OCI-LY1 (cell line): Measurements from ENCODE around the gene AGPAT3.

Source experiments
- H2AFZ ChIP-seq: fragments of 200-600 bp; sonication (generic), shearing (Covaris generic); 2 replicates; pipeline ENCODE4 v1.6.0; 2014; ENCODE audit warnings: antibody characterized with exemption, mild to moderate bottlenecking, low read length
- H3F3A ChIP-seq: fragments of 200-600 bp; sonication (generic), shearing (Covaris generic); 2 replicates; pipeline ENCODE4 v1.6.0; 2014; ENCODE audit warnings: mild to moderate bottlenecking, antibody characterized with exemption, low read length, moderate library complexity; ENCODE audit not compliant: insufficient read depth
- H3K27ac ChIP-seq: fragments of 200-600 bp; sonication (generic); 2 replicates; pipeline ENCODE4 v1.5.1; 2014; ENCODE audit warnings: low read length, mixed run types, mild to moderate bottlenecking, low read depth; ENCODE audit not compliant: poor library complexity, severe bottlenecking
- H3K27me3 ChIP-seq: fragments of 200-600 bp; sonication (generic); 2 replicates; pipeline ENCODE4 v1.6.0; 2014; ENCODE audit warnings: antibody characterized with exemption, mild to moderate bottlenecking, low read length, moderate library complexity; ENCODE audit not compliant: insufficient read depth
- H3K36me3 ChIP-seq: fragments of 200-600 bp; sonication (generic); 2 replicates; pipeline ENCODE4 v1.6.1; 2014; ENCODE audit warnings: mild to moderate bottlenecking, antibody characterized with exemption, low read length, moderate library complexity, mixed read lengths; ENCODE audit not compliant: insufficient read depth
- H3K4me1 ChIP-seq: fragments of 200-600 bp; sonication (generic); 2 replicates; pipeline ENCODE4 v1.5.1; 2014; ENCODE audit warnings: mild to moderate bottlenecking, low read length, moderate library complexity; ENCODE audit not compliant: insufficient read depth, severe bottlenecking
- H3K4me2 ChIP-seq: fragments of 200-600 bp; sonication (generic), shearing (Covaris generic); 2 replicates; pipeline ENCODE4 v1.6.1; 2014; ENCODE audit warnings: low read length
- H3K4me3 ChIP-seq: fragments of 200-600 bp; sonication (generic); 2 replicates; pipeline ENCODE4 v1.5.1; 2014; ENCODE audit warnings: low read length, low read depth, mild to moderate bottlenecking, mixed read lengths; ENCODE audit not compliant: poor library complexity, severe bottlenecking
- H3K79me2 ChIP-seq: fragments of 200-600 bp; shearing (Covaris generic); 2 replicates; pipeline ENCODE4 v1.6.1; 2016; ENCODE audit warnings: mixed run types, low read length, mixed read lengths; ENCODE audit not compliant: insufficient read depth
- H3K9ac ChIP-seq: fragments of 200-600 bp; sonication (generic), shearing (Covaris generic); 2 replicates; pipeline ENCODE4 v1.6.1; 2014; ENCODE audit warnings: mild to moderate bottlenecking, low read length, mixed read lengths
- H3K9me2 ChIP-seq: fragments of 200-600 bp; sonication (generic), shearing (Covaris generic); 2 replicates; pipeline ENCODE4 v1.6.1; 2014; ENCODE audit warnings: low read depth, mild to moderate bottlenecking, low read length, mixed read lengths
- H3K9me3 ChIP-seq: fragments of 200-600 bp; shearing (Covaris generic); 2 replicates; pipeline ENCODE4 v1.6.1; 2014; ENCODE audit warnings: low read length, mixed read lengths
- H4K20me1 ChIP-seq: fragments of 200-600 bp; sonication (generic), shearing (Covaris generic); 2 replicates; pipeline ENCODE4 v1.6.0; 2016; ENCODE audit warnings: mild to moderate bottlenecking, low read length; ENCODE audit not compliant: insufficient read depth
- CTCF ChIP-seq: fragments of 200-600 bp; sonication (generic), shearing (Covaris generic); IDR thresholded peaks from 2 replicates; pipeline ENCODE4 v1.5.1; 2017; ENCODE audit warnings: mild to moderate bottlenecking, antibody characterized with exemption, low read length, moderate library complexity, mixed read lengths
- EZH2 ChIP-seq: fragments of 200-600 bp; sonication (generic), shearing (Covaris generic); IDR thresholded peaks from 2 replicates; pipeline ENCODE4 v1.8.0; 2017; ENCODE audit warnings: borderline replicate concordance, mixed run types, mild to moderate bottlenecking, antibody characterized with exemption, low read length, moderate library complexity, mixed read lengths

Gene AGPAT3

GRCh38 chr21:44028287-44028659 lies 163.2 kb downstream of the AGPAT3 start:
- Histone ChIP-seq H3K4me1 (peaks cover 23% of the 10 kb centered on the region), H3K9me2 (no peaks in the 10 kb centered on the region), H3K9ac (no peak overlapping the region), H3K4me3 (no peak overlapping the region), H3F3A (no peaks in the 10 kb centered on the region), H3K27ac (no peak overlapping the region), H3K9me3 (no peaks in the 10 kb centered on the region), H4K20me1 (no peaks in the 10 kb centered on the region), H3K27me3 (no peaks in the 10 kb centered on the region), H3K36me3 (peaks cover 22% of the 10 kb centered on the region), H2AFZ (no peak overlapping the region), H3K79me2 (peaks cover 84% of the 10 kb centered on the region), H3K4me2 (no peak overlapping the region)
- TF ChIP-seq EZH2 (no peak), CTCF (no peak)

DNA sequence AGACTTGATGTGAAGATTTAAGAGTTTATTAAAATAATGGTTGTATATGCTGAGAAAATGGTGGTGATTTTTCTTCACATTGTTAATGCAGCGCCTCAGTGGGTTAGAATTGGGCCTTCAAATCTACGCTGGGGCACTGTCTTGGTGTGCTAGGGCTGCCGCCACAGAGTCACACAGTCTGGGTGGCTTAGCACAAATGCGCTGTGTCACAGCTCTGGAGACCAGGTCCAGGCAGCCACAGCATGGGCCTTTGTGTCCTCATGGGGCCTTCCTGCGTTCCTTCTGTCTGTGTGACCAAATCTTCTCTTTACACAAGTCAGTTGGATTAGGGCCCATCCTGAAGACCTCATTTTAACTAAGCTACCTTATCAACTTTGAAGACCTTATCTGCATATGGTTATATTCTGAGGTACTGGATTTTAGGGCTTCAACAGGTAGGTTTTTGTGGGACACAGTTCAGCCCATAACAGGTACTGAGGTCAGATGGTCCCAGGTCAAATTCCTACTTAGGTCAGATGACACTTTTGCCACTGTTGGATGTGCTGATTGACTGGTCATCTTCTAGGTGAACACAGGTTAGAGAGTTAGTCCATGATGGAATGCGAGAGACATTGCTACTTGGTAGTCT lies 164.6 kb downstream of the AGPAT3 start:
- no peaks in the 10 kb centered on the region for H3K9me3 ChIP-seq
- no peak overlapping the region for H3K27ac ChIP-seq
- H3K36me3 ChIP-seq: peaks cover 29% of the 10 kb centered on the region

GRCh38 chr21:44035244-44035643 lies 170.2 kb downstream of the AGPAT3 start:
- H3K4me3 ChIP-seq: no peak overlapping the region
- no peaks in the 10 kb centered on the region for H3K9me2 ChIP-seq
- no peak for TF ChIP-seq CTCF
- TF ChIP-seq EZH2: no peak
- no peak overlapping the region for H3K27ac ChIP-seq
- no peak overlapping the region for H3K9ac ChIP-seq
- no peaks in the 10 kb centered on the region for H3K9me3 ChIP-seq
- peaks cover 17% of the 10 kb centered on the region for H3K79me2 ChIP-seq
- no peaks in the 10 kb centered on the region for H3F3A ChIP-seq
- no peaks in the 10 kb centered on the region for H4K20me1 ChIP-seq
- H2AFZ ChIP-seq: no peak overlapping the region
- H3K4me1 ChIP-seq: no peaks in the 10 kb centered on the region
- no peak overlapping the region for H3K4me2 ChIP-seq
- no peaks in the 10 kb centered on the region for H3K27me3 ChIP-seq
- peaks cover 64% of the 10 kb centered on the region for H3K36me3 ChIP-seq

More for the DNA sequence above, 164.6 kb downstream of the AGPAT3 start:
- no peak overlapping the region for H3K4me3 ChIP-seq
- no peaks in the 10 kb centered on the region for H3K9me2 ChIP-seq
- H3K27me3 ChIP-seq: no peaks in the 10 kb centered on the region
- peaks cover 17% of the 10 kb centered on the region for H3K4me1 ChIP-seq
- H3K9ac ChIP-seq: no peak overlapping the region
- no peaks in the 10 kb centered on the region for H4K20me1 ChIP-seq
- no peaks in the 10 kb centered on the region for H3F3A ChIP-seq
- no peak overlapping the region for H3K4me2 ChIP-seq
- TF ChIP-seq EZH2: no peak
- TF ChIP-seq CTCF: no peak
- H3K79me2 ChIP-seq: peaks cover 71% of the 10 kb centered on the region
- H2AFZ ChIP-seq: no peak overlapping the region
